Measurements from ENCODE around the gene QRFPR.

- TF ChIP-seq, protein P1, sequence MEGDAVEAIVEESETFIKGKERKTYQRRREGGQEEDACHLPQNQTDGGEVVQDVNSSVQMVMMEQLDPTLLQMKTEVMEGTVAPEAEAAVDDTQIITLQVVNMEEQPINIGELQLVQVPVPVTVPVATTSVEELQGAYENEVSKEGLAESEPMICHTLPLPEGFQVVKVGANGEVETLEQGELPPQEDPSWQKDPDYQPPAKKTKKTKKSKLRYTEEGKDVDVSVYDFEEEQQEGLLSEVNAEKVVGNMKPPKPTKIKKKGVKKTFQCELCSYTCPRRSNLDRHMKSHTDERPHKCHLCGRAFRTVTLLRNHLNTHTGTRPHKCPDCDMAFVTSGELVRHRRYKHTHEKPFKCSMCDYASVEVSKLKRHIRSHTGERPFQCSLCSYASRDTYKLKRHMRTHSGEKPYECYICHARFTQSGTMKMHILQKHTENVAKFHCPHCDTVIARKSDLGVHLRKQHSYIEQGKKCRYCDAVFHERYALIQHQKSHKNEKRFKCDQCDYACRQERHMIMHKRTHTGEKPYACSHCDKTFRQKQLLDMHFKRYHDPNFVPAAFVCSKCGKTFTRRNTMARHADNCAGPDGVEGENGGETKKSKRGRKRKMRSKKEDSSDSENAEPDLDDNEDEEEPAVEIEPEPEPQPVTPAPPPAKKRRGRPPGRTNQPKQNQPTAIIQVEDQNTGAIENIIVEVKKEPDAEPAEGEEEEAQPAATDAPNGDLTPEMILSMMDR (IDR thresholded peaks at IDR 0.05): no peak
- no peak for TF ChIP-seq ZFX (IDR thresholded peaks at IDR 0.05; ENCODE audit: borderline replicate concordance)
Measured at GRCh38 chr4:121304893-121305292, 75.9 kb downstream of the QRFPR start.
